HG02623 (cell line): ENCODE measurements around the gene PKD1L1.
"Not testable (repeated sequence)": the region's sequence is repeated elsewhere in the genome, so short reads cannot be mapped to it uniquely, and the experiment has no call there.

Source experiments
- ATAC-seq: cut with Tn5 transposase; IDR thresholded peaks from one replicate; pipeline ENCODE4 v1.9.1; 2021; ENCODE audit warnings: moderate library complexity; ENCODE audit not compliant: unreplicated experiment

Gene PKD1L1

GRCh38 chr7:47772492-47772891 lies 175.8 kb downstream of the PKD1L1 start:
- ATAC-seq: no peak

DNA sequence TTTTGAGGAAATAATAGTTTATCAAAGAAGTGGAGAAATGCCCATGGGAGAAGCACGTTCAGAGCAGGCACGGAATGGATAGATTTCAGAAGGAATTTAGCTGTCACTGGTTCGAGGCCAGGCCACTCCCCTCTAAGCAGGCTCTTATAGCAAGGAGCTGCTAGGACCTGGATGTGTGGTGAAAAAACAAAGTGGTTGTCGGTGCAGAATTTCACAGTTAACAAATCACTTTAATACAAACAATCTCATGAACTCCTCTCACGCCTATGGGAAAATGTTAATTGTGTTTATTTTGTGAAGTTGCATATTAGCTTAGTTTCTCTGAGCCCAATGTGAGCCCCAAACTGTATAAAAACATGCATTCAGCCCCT lies 176.3 kb downstream of the PKD1L1 start:
- ATAC-seq: no peak

DNA sequence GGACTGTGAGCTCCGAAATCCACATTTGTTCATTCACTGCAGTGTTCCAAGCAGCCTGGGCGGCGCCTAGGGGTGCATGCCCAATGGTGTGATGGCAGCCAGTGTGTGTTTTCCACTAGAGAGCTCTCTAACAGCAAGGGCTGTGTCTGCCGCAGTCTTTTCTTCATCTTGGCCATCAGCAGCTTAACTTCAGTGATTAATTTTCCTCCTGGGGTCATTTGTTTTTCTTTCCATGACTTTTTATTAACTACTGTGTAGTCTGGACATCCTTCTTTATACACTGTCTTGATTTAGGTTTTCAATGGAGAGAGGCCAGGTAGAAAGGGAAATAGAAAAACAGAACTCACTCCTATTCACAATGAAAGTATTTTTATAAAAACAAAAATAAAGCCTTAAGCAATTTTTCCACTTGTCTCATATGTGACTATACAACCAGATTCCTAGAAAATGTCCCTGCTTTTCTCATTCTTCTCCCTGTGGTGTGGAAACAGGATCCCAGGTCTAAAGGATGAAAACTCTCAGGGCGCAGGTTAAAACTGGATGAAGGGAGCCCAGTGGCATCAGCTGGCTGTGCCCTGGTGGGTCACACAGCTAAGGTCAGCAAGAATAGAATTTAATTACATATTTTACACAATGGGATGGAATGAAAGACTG lies 176.8 kb downstream of the PKD1L1 start:
- no peak for ATAC-seq

DNA sequence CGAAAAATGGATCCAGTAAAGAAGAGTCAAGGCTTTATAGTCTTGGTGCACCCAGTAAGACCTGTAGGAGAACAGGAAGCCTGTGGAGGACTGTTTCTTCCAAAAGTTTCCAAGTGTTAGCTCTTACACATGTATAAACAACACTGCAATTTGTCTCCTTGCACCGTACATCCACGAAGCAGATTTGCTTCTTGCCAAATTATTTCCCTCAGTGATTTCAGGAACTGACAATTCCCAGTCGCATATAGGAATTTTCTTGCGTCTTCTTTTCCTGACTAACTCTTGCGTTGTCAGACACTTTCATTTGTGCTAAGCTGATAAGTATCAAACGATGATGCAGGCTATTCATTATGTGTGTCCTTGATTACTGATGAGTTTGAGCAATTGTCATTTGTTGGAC lies 182.1 kb downstream of the PKD1L1 start:
- ATAC-seq: no peak

GRCh38 chr7:47765373-47765979 lies 182.8 kb downstream of the PKD1L1 start:
- no peak for ATAC-seq

DNA sequence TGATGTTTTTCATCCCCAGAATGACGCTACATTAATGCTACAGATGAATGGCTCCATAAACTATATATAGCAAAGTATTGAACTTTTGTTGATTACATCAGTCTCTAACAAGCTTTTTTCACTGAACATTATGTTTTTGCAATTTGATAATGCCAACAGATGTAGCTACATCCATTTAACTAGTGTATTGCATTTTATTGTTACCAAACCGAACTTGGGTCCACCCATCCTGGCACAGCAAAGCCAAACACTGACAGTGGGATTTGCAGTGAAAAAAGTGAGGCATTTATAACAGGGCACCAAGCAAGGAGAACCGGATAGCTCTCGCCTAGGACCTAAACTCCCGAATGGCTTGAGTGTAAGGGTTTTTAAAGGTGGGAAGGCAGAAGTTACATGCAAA lies 183.5 kb downstream of the PKD1L1 start:
- no peak for ATAC-seq

DNA sequence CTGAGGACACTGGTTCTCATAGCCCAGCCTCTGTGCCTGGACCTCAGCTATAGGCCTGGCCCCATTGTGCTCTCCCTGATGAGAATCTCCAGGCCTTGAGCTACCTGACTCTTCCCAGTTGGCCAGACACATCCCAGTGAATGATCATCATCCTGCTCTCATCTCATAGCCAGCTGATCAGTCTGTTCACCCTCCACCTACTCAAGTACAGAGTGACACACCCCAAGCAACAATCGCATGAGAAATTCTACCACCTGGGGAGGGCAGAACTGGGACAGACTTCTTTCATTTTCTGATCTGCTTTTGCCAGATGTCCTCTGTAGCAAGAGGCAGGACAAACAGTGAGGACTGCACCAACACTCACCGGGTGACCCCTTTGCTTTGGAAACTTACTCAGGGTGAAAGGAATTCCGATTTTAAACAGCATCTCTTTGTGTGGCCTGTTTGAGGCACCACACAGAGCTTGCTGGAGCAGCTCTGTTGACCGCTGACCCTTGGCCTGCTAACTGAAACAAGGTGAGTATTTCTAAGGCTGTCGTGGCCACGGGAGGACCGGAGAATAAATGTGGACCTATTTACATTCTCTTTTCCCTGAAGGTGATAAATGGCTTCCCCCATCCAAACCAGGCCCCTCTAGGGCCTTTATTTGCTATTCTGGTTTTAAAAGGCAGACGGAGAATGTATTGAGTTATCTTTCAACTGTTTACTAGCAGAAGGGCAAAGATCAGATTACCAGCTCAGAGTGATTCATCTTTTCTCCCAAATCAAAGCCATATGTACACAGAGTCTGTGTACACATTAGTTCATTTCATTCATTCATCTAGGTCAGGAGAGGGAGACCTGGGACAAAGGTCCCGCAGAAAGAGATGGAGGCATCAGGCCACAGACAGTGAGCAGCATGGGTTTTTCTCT lies 184.9 kb downstream of the PKD1L1 start:
- no peak for ATAC-seq

GRCh38 chr7:47762746-47763062 lies 185.6 kb downstream of the PKD1L1 start:
- ATAC-seq: no peak

- ATAC-seq: no peak
These were observed 186.1 kb downstream of the PKD1L1 start for GRCh38 chr7:47762207-47762606.

- ATAC-seq: no peak
These were observed 189.1 kb downstream of the PKD1L1 start for GRCh38 chr7:47759056-47759706.

DNA sequence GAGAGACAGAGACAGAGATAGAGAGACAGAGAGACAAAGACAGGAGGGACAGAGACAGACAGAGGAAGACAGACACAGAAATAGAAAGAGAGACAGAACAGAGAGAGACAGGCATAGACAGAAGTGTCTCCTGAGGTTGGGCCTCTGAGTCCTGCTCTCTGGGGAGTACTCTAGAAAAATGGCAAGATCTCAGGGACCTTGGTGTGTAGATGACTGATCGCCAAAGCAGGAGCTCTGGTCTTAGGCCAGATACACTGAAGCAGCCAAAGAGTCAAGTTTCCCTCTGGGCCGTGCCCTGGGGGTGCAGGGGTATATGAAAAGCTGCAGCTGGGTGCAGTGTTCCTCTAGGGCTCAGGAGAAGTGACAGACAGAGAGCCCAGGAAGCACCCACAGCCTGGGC lies 189.7 kb downstream of the PKD1L1 start:
- no peak for ATAC-seq

- no peak for ATAC-seq
These were observed 190.3 kb downstream of the PKD1L1 start for GRCh38 chr7:47757921-47758411.

DNA sequence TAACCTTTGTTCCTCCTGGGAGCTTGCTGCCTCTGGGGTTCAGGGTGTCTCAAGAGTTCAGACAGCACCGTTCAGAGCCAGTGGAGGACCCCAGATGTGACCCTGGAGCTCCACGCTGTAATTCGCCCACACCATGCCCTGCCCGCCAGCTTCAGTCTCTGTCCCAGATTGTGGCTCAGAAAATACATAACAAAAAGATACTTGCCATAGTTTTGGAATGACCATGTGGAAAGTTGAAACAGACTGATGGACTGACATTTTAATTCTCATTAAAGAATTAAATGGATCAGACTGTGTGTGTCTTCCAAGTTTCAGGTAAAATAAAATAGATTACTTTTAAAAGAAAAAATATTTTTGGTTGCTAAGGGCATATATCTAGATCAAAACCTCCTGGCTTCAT lies 191.6 kb downstream of the PKD1L1 start:
- ATAC-seq: no peak

GRCh38 chr7:47755248-47755647 lies 193.0 kb downstream of the PKD1L1 start:
- ATAC-seq: no peak

DNA sequence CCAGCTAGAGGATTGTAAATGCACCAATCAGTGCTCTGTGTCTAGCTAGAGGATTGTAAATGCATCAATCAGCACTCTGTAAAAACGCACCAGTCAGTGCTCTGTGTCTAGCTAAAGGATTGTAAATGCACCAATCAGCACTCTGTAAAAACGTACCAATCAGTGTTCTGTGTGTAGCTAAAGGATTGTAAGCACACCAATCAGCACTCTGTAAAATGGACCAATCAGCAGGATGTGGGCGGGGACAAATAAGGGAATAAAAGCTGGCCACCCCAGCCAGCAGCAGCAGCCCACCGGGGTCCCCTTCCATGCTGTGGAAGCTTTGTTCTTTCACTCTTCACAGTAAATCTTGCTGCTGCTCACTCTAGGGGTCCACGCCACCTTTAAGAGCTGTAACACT lies 196.5 kb downstream of the PKD1L1 start:
- ATAC-seq: not testable (repeated sequence)

GRCh38 chr7:47751043-47751442 lies 197.2 kb downstream of the PKD1L1 start:
- no peak for ATAC-seq

DNA sequence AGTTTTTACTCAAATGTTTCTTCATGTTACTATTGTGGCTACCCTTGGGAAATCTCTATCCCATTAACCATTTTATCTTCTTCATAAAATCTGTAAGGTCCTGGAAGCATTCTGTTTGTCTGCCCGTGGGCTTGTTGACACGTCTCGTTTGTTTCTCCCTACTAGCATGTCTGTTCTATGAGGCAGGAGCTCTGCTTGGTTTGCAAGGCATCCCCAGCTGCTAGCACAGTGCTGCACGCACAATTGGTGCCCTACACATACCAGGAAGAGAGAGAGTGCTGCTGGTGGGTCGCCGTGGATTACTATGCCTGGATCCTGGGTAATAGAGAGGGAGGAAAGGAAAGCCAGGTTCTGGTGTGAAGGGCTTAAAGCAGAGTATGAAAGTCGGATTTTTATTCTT lies 200.2 kb downstream of the PKD1L1 start:
- ATAC-seq: no peak

DNA sequence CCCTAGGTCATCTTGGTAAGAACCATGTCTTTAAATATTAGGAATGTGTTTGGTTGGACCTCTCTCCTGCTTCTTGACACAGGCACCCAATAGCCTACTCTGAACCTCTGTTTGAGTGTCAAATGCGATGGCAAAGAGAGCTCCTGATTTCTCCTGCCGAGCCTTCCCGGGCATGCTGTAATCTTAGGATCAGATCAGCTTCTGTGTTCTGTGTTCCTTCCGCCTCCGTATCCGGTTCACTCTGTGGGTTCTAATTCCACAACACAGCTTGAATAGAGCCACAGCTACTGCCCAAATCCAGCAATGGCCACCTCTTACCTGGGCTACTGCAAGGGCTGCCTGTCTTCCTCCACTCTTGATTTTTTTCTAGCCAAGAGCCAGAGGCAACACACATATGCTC lies 201.1 kb downstream of the PKD1L1 start:
- no peak for ATAC-seq

DNA sequence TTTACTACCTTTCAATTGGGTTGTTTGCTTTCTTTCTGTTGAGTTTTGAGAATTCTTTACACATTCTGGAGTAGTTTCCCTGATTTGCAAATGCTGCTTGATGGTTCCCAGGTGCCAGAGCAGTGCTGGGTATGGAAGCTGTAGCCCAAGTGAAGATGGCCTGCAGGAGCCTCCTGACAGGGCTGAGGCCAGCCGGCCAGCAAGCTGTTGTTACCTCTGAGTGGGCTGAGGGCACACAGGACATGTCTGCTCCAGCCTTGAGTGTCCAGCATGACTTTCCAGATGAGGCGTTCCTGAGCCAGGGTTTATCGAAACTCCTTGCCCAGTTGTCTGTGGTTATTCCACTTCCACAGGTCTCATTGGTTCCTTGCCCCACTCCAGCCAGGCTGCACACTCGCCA lies 201.8 kb downstream of the PKD1L1 start:
- no peak for ATAC-seq

DNA sequence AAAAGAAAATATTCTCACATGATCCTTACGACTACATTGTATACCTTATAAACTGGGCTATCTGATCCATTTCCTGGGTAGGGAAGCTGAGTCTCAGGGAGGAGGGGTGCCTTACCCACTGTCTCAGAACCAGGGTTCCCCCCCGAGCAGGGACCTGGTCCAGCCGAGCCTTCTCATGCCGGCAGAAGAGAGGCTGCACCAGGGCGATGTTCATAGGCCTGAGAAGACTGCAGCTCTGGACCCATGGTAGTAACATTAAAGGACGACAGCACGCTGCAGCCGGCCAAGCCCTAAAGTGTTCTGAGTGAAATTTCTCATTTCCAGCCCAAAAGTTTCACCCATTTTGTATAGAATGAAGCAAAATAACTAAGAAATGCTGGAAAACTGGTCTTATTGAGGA lies 203.4 kb downstream of the PKD1L1 start:
- ATAC-seq: no peak

GRCh38 chr7:47743965-47744591 lies 204.2 kb downstream of the PKD1L1 start:
- ATAC-seq: no peak
